Measurements from ENCODE around the gene TMCC1. TPM values are rescaled to one million over a fixed set of nuclear protein-coding genes. Genes with fewer than 3 reads are reported as not detected.
"Not testable (repeated sequence)": the region's sequence is repeated elsewhere in the genome, so short reads cannot be mapped to it uniquely, and the experiment has no call there.

Gene TMCC1
- total RNA-seq, 1 experiment from 2014 or later = 23.0 TPM

- no peaks in the 10 kb centered on the region for H3K27me3 ChIP-seq (ENCODE audit: low read length)
- H3K9me2 ChIP-seq (replicated peaks; ENCODE audit: insufficient read depth, low read length) = no peaks in the 10 kb centered on the region
- H3K36me3 ChIP-seq (ENCODE audit: insufficient read depth, low read length) = no peaks in the 10 kb centered on the region
- no peak overlapping the region for H3K27ac ChIP-seq (ENCODE audit: low read length)
- no peak overlapping the region for H2AFZ ChIP-seq (ENCODE audit: low read length)
- no peaks in the 10 kb centered on the region for H4K20me1 ChIP-seq (ENCODE audit: insufficient read depth, low read depth, low read length)
- no peak overlapping the region for H3K4me3 ChIP-seq (ENCODE audit: low read length)
- H3K9ac ChIP-seq (ENCODE audit: low read length) = no peak overlapping the region
- H3K79me2 ChIP-seq (ENCODE audit: low read length) = no peaks in the 10 kb centered on the region
- no peak overlapping the region for H3K4me2 ChIP-seq (ENCODE audit: low read depth, low read length, poor library complexity, severe bottlenecking)
- no peak for DNase-seq
- no peaks in the 10 kb centered on the region for H3K9me3 ChIP-seq (ENCODE audit: low read length)
- no peaks in the 10 kb centered on the region for H3K4me1 ChIP-seq (ENCODE audit: low read length)
Observed at GRCh38 chr3:129612534-129613366, 280.8 kb downstream of the TMCC1 start.

GRCh38 chr3:129611812-129612533, 281.5 kb downstream of the TMCC1 start:
- H3K9ac ChIP-seq (ENCODE audit: low read length) = no peak overlapping the region
- no peaks in the 10 kb centered on the region for H3K27me3 ChIP-seq (ENCODE audit: low read length)
- DNase-seq = no peak
- no peaks in the 10 kb centered on the region for H3K79me2 ChIP-seq (ENCODE audit: low read length)
- no peak overlapping the region for H3K4me2 ChIP-seq (ENCODE audit: low read depth, low read length, poor library complexity, severe bottlenecking)
- no peaks in the 10 kb centered on the region for H3K4me1 ChIP-seq (ENCODE audit: low read length)
- H3K36me3 ChIP-seq (ENCODE audit: insufficient read depth, low read length) = no peaks in the 10 kb centered on the region
- H3K9me3 ChIP-seq (ENCODE audit: low read length) = no peaks in the 10 kb centered on the region
- H4K20me1 ChIP-seq (ENCODE audit: insufficient read depth, low read depth, low read length) = peaks cover 6% of the 10 kb centered on the region; the same call in 1 of the 2 replicates
- no peak overlapping the region for H3K4me3 ChIP-seq (ENCODE audit: low read length)
- H3K27ac ChIP-seq (ENCODE audit: low read length) = no peak overlapping the region
- H2AFZ ChIP-seq (ENCODE audit: low read length) = no peak overlapping the region
- no peaks in the 10 kb centered on the region for H3K9me2 ChIP-seq (replicated peaks; ENCODE audit: insufficient read depth, low read length)

- no peak overlapping the region for H2AFZ ChIP-seq (ENCODE audit: low read length)
- H3K36me3 ChIP-seq (ENCODE audit: insufficient read depth, low read length) = no peaks in the 10 kb centered on the region
- H3K9me3 ChIP-seq (ENCODE audit: low read length) = no peaks in the 10 kb centered on the region
- no peak overlapping the region for H3K27ac ChIP-seq (ENCODE audit: low read length)
- no peak overlapping the region for H3K4me2 ChIP-seq (ENCODE audit: low read depth, low read length, poor library complexity, severe bottlenecking)
- no peaks in the 10 kb centered on the region for H3K79me2 ChIP-seq (ENCODE audit: low read length)
- H3K9ac ChIP-seq (ENCODE audit: low read length) = no peak overlapping the region
- peaks cover 7% of the 10 kb centered on the region; the same call in 1 of the 2 replicates for H4K20me1 ChIP-seq (ENCODE audit: insufficient read depth, low read depth, low read length)
- no peak for DNase-seq
- H3K4me3 ChIP-seq (ENCODE audit: low read length) = no peak overlapping the region
- H3K4me1 ChIP-seq (ENCODE audit: low read length) = no peaks in the 10 kb centered on the region
- H3K27me3 ChIP-seq (ENCODE audit: low read length) = no peaks in the 10 kb centered on the region
- H3K9me2 ChIP-seq (replicated peaks; ENCODE audit: insufficient read depth, low read length) = no peaks in the 10 kb centered on the region
Observed at GRCh38 chr3:129611446-129611800, 282.1 kb downstream of the TMCC1 start.

GRCh38 chr3:129610794-129611445, 282.6 kb downstream of the TMCC1 start:
- not testable (repeated sequence) for H3K9ac ChIP-seq (ENCODE audit: low read length); H3K27ac ChIP-seq (ENCODE audit: low read length); H2AFZ ChIP-seq (ENCODE audit: low read length); H3K9me2 ChIP-seq (replicated peaks; ENCODE audit: insufficient read depth, low read length); H4K20me1 ChIP-seq (ENCODE audit: insufficient read depth, low read depth, low read length); H3K9me3 ChIP-seq (ENCODE audit: low read length); H3K36me3 ChIP-seq (ENCODE audit: insufficient read depth, low read length); DNase-seq; H3K27me3 ChIP-seq (ENCODE audit: low read length); H3K4me1 ChIP-seq (ENCODE audit: low read length); H3K4me2 ChIP-seq (ENCODE audit: low read depth, low read length, poor library complexity, severe bottlenecking); H3K4me3 ChIP-seq (ENCODE audit: low read length); H3K79me2 ChIP-seq (ENCODE audit: low read length)

- Histone ChIP-seq H3K4me2 (ENCODE audit: low read depth, low read length, poor library complexity, severe bottlenecking) (no peak overlapping the region), H3K4me1 (ENCODE audit: low read length) (peaks cover 3% of the 10 kb centered on the region; the same call in 1 of the 2 replicates), H3K79me2 (ENCODE audit: low read length) (no peaks in the 10 kb centered on the region), H3K4me3 (ENCODE audit: low read length) (no peak overlapping the region), H3K9ac (ENCODE audit: low read length) (no peak overlapping the region), H4K20me1 (ENCODE audit: insufficient read depth, low read depth, low read length) (peaks cover 7% of the 10 kb centered on the region; the same call in 1 of the 2 replicates), H2AFZ (ENCODE audit: low read length) (no peak overlapping the region), H3K27me3 (ENCODE audit: low read length) (no peaks in the 10 kb centered on the region), H3K9me2 (replicated peaks; ENCODE audit: insufficient read depth, low read length) (no peaks in the 10 kb centered on the region), H3K27ac (ENCODE audit: low read length) (no peak overlapping the region), H3K9me3 (ENCODE audit: low read length) (no peaks in the 10 kb centered on the region), H3K36me3 (ENCODE audit: insufficient read depth, low read length) (no peaks in the 10 kb centered on the region)
- no peak for DNase-seq
Observed at GRCh38 chr3:129610276-129610675, 283.2 kb downstream of the TMCC1 start.

- no peaks in the 10 kb centered on the region for H3K9me3 ChIP-seq (ENCODE audit: low read length)
- no peak overlapping the region for H3K4me3 ChIP-seq (ENCODE audit: low read length)
- no peaks in the 10 kb centered on the region for H3K27me3 ChIP-seq (ENCODE audit: low read length)
- no peak for DNase-seq
- H3K9me2 ChIP-seq (replicated peaks; ENCODE audit: insufficient read depth, low read length) = no peaks in the 10 kb centered on the region
- no peaks in the 10 kb centered on the region for H3K79me2 ChIP-seq (ENCODE audit: low read length)
- H3K4me1 ChIP-seq (ENCODE audit: low read length) = peaks cover 3% of the 10 kb centered on the region; the same call in 1 of the 2 replicates
- peaks cover 7% of the 10 kb centered on the region; the same call in 1 of the 2 replicates for H4K20me1 ChIP-seq (ENCODE audit: insufficient read depth, low read depth, low read length)
- H3K4me2 ChIP-seq (ENCODE audit: low read depth, low read length, poor library complexity, severe bottlenecking) = no peak overlapping the region
- no peak overlapping the region for H3K27ac ChIP-seq (ENCODE audit: low read length)
- H3K9ac ChIP-seq (ENCODE audit: low read length) = no peak overlapping the region
- H2AFZ ChIP-seq (ENCODE audit: low read length) = no peak overlapping the region
- no peaks in the 10 kb centered on the region for H3K36me3 ChIP-seq (ENCODE audit: insufficient read depth, low read length)
Observed at GRCh38 chr3:129609591-129610182, 283.8 kb downstream of the TMCC1 start.

- H3K4me1 ChIP-seq (ENCODE audit: low read length) = peaks cover 3% of the 10 kb centered on the region; the same call in 1 of the 2 replicates
- no peaks in the 10 kb centered on the region for H3K79me2 ChIP-seq (ENCODE audit: low read length)
- no peak overlapping the region for H3K4me3 ChIP-seq (ENCODE audit: low read length)
- no peak overlapping the region for H3K9ac ChIP-seq (ENCODE audit: low read length)
- no peak overlapping the region for H2AFZ ChIP-seq (ENCODE audit: low read length)
- no peaks in the 10 kb centered on the region for H3K9me3 ChIP-seq (ENCODE audit: low read length)
- peaks cover 7% of the 10 kb centered on the region; the same call in 1 of the 2 replicates for H4K20me1 ChIP-seq (ENCODE audit: insufficient read depth, low read depth, low read length)
- H3K27ac ChIP-seq (ENCODE audit: low read length) = no peak overlapping the region
- no peak overlapping the region for H3K4me2 ChIP-seq (ENCODE audit: low read depth, low read length, poor library complexity, severe bottlenecking)
- no peaks in the 10 kb centered on the region for H3K36me3 ChIP-seq (ENCODE audit: insufficient read depth, low read length)
- no peak for DNase-seq
- no peaks in the 10 kb centered on the region for H3K27me3 ChIP-seq (ENCODE audit: low read length)
- H3K9me2 ChIP-seq (replicated peaks; ENCODE audit: insufficient read depth, low read length) = no peaks in the 10 kb centered on the region
Observed at GRCh38 chr3:129608936-129609590, 284.4 kb downstream of the TMCC1 start.
